IPS-18c (cell line): ENCODE results near the gene CYP2S1.
"Not testable (repeated sequence)": the region's sequence is repeated elsewhere in the genome, so short reads cannot be mapped to it uniquely, and the experiment has no call there.

Source experiments
- H3K4me3 ChIP-seq: 2 replicates; pipeline ENCODE4 v1.7.0; 2013; ENCODE audit warnings: low read depth, mild to moderate bottlenecking, low read length, moderate library complexity; ENCODE audit not compliant: insufficient read depth
- H3K9me3 ChIP-seq: one replicate; pipeline ENCODE4 v1.6.1; 2013; ENCODE audit warnings: mild to moderate bottlenecking, low read length, moderate library complexity; ENCODE audit not compliant: control insufficient read depth, insufficient read depth

The CYP2S1 gene

DNA sequence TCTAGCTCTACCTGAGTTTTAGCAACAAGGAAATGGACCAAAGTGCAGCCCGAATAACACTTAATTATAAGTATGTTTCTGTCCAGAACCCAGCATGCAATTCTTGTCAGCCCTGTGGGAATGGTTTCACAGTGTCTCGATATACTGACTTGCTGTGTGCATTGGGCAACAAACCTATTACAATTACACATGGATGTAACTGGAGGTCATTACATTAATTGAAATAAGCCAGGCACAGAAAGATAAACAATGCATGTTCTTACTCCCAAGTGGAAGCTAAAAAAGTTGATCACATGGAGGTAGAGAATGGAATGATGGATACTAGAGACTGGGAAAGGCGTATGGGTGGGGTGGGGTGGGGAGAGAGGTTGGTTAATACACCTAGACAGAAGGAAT, 5.1 kb upstream of the CYP2S1 start:
- no peaks in the 10 kb centered on the region for H3K9me3 ChIP-seq
- no peak overlapping the region for H3K4me3 ChIP-seq

DNA sequence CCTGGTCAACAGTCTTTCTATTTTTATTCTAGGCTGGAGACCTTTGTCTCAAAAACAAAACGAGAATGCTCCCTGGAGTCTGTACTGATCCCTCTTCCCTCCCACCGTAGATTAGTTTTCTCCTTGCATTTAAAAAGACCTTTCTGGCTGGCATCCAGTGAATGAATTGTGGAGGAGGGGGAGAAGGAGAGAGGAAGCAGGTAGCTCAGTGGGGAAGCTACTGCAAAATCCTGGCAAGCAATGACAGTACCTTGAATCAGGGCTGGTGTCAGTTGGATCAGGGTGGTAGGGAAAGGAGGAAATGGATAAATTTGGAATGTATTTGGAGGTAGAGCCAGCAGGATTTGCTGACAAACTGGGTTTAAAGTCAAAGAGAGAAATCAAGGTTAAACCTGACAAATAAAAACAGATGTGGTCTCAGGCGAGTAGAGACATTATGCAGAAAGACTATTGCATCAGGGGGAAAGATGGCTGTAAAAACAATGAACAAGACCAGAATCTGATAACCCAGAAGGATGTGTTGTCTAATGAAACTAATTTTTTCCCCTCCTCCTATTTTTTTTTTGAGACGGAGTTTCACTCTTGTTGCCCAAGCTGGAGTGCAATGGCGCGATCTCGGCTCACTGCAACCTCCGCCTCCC, 3.5 kb upstream of the CYP2S1 start:
- no peak overlapping the region for H3K4me3 ChIP-seq
- no peaks in the 10 kb centered on the region for H3K9me3 ChIP-seq

DNA sequence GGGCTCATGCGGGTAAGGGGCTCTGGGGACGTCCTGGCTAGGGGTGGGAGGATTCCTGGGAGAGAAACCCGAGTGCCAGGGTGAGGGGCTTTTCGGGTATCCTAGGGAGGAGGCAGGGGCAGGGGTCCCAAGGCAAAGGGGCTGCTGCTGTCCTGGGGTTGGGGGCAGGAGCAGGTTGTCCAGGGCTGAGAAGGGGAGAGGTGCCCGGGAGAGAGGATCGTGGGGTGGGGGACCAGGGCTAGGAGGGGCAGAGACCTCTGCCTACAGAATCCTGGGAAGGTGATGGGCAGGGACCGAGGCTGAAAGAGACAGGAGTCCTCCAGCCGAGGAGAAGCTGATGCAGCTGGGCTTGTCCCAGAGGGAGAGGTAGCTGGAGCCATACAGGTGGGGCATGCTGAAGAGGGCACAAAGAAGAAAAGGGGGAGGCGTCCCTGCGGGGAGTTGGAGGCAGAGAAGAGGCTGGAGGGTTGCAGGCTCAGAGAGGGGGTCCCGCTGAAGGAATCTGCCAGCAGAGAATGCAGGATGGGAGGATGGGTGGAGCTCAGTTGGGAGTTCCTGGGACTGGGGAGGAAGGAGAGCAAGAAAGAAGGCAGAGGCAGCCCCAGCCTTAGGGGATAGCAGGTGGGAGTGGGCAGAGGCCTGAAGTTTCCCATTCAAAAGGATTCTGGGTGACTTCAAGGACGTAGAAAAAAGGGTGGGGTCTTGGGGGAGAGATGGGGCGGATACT, 574 bp downstream of the CYP2S1 start:
- Histone ChIP-seq H3K4me3 (peak overlapping the region; percentile 73), H3K9me3 (no peaks in the 10 kb centered on the region)

DNA sequence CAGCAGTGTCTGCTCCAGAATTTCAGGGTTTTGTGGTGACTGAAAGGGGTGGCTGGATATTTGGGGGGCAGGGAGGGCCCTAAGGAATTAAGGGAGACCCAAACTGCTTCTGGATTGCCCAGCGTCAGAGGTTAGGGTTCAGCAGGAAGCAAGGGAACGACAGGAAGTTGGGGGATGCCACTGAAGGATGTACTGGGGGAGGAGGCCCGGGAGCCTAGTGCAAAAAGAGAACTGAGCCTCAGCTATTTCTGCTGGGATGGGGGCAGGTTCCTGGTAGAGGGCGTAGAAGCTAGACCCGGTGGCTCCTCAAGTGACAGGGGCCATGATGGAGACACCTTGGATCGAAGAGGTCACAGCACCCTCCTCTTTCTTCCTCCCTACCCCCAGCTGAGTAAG, 1.1 kb downstream of the CYP2S1 start:
- H3K4me3 ChIP-seq, result peak overlapping the region; percentile 73
- H3K9me3 ChIP-seq, result no peaks in the 10 kb centered on the region

DNA sequence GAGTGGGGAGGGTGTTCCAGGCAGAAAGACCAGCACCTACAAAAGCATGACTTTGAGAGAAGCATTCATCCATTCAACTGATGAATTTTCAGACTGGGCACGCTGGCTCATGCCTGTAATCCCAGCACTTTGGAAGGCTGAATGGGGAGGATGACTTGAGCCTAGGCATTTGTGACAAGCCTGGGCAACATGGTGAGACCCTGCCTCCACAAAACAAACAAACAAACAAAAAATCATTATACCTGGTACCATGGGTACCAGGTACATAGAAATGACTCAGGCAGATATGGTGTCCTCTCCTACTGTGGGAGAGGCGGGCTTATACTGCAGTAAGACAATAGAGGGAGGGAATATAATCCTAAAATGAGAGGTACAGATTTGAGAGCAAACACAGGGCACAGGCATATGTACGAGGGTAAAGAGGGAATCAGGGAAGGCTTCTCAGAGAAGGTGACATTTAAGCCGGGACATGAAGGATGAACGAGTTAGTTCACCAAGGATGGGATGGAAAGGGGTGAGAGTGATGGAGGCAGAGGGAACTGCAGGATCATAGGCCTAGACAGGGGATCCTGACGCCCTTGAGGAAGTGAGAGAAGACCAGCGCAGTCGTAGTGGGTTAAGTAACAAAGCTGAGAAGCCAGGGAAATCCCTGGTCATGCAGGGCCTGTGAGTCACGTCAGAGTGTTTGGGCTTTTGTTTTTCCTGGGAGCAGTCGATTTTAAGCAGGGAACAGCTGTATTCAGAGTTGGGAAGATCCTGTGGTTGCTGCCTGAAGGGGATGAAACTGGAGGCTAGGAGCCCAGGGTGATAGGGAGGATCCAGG, 2.9 kb downstream of the CYP2S1 start:
- Histone ChIP-seq H3K4me3 (no peak overlapping the region), H3K9me3 (no peaks in the 10 kb centered on the region)

DNA sequence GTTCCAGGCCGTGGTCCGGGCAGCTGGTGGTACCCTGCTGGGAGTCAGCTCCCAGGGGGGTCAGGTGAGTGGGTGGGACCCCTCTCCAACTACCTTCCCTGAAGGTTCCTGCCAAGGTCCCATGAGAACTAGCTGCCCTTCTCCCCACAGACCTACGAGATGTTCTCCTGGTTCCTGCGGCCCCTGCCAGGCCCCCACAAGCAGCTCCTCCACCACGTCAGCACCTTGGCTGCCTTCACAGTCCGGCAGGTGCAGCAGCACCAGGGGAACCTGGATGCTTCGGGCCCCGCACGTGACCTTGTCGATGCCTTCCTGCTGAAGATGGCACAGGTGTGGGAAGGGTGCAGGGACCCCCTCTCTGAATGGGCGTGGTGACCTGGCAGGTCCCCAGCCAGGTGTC, 5.5 kb downstream of the CYP2S1 start:
- no peaks in the 10 kb centered on the region for H3K9me3 ChIP-seq
- H3K4me3 ChIP-seq, result no peak overlapping the region

DNA sequence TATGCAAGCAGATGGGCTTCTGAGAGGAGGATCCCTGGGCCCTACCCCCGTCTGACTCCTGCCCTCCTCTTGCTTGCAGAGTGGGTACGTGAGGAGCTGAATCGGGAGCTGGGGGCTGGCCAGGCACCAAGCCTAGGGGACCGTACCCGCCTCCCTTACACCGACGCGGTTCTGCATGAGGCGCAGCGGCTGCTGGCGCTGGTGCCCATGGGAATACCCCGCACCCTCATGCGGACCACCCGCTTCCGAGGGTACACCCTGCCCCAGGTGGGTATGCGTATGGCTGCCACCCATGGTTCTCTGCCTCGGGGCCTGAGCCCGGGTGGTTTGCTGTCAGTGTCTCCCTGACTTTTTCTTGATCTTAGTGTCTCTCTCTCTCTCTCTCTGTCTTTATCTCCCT, 10.4 kb downstream of the CYP2S1 start:
- Histone ChIP-seq H3K9me3 (no peaks in the 10 kb centered on the region), H3K4me3 (no peak overlapping the region)

DNA sequence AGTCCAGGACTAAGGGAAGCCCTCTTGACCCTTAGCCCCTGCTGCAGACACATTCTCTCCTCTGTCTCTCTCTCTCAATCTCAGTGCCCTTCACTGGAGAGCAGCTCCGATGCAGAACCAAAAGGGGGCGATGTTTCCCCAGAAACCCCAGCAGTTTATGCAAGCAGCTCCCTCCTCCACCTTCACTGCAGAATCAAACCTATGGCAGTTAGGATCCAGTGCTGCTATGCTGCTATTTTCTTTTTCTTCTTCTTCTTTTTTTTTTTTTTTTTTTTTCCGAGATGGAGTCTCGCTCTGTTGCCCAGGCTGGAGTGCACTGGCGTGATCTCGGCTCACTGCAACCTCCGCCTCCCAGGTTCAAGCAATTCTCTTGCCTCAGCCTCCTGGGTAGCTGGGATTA, 11.3 kb downstream of the CYP2S1 start:
- not testable (repeated sequence) for H3K4me3 ChIP-seq, H3K9me3 ChIP-seq

DNA sequence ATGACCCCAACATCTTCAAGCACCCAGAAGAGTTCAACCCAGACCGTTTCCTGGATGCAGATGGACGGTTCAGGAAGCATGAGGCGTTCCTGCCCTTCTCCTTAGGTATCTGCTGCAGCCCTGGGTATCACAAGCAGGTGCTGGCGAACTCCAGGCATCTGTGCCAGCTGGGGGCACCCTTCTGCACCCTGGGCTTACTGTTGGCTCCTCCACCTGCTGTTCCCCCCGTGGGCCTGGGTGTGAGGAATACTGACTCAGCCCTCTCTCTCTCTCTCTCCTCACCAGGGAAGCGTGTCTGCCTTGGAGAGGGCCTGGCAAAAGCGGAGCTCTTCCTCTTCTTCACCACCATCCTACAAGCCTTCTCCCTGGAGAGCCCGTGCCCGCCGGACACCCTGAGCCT, 13.0 kb downstream of the CYP2S1 start:
- Histone ChIP-seq H3K4me3 (no peak overlapping the region), H3K9me3 (no peaks in the 10 kb centered on the region)

DNA sequence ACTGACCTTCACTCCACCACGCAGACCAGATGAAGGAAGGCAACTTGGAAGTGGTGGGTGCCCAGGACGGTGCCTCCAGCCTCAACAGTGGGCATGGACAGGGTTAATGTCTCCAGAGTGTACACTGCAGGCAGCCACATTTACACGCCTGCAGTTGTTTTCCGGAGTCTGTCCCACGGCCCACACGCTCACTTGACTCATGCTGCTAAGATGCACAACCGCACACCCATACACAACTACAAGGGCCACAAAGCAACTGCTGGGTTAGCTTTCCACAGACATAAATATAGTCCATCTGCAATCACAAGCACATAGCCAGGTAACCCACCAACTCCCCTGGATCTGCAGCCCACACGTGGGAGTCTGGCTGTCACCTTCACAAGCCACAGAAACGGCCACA, 13.4 kb downstream of the CYP2S1 start:
- H3K9me3 ChIP-seq, result no peaks in the 10 kb centered on the region
- no peak overlapping the region for H3K4me3 ChIP-seq

DNA sequence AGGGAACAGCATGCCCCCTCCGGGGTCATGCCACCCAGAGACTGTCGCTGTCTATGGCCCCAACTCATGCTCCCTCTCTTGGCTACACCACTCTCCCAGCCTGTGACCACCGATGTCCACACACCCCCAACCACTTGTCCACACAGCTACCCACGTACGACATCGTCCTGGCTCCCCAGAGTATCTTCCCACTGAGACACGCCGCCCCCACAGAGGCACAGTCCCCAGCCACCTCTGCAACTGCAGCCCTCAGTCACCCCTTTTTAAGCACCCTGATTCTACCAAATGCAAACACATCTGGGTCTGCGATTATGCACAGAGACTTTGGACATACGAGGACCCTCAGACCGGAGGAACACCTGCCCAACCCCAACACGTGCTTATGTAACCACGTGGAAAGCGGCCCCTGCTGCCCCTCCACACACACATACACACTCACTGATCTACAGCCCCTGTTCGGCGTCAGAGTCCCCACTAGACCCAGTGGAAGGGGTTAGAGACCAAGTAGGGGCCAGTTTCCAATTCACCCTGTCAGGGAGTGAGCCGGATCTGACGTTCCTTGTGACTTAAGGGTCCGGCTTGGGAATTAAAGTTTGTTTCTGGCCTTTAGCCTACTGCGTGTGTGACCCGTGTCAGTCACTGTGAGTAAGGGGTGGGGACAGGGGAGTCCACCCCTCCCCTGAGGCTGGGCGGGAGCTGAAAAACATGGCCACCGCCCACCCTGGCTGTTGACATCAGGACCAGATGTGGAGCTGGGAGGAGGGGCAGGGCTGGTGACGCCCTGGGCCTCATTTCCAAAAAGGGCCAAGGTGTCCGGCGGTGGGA, 14.1 kb downstream of the CYP2S1 start:
- H3K9me3 ChIP-seq, result no peaks in the 10 kb centered on the region
- no peak overlapping the region for H3K4me3 ChIP-seq

DNA sequence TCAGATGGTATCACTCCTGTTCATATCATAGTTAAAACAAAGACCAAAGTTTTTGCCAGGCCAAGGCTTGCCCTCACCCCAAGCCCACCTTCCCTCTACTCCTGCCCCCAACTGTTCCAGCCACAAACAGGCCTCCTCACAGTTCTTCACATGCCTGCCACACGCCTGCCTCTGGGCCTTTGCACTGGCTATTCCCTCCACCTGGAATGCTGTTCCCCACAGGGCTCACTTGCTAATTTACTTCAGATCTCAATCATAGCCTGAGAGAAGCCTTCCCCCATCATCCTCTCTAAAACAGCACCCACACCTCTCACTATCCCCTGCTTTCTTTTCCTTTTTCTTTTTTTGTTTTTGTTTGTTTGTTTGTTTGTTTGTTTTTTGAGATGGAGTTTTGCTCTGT, 21.1 kb downstream of the CYP2S1 start:
- Histone ChIP-seq H3K4me3 (no peak overlapping the region), H3K9me3 (no peaks in the 10 kb centered on the region)

DNA sequence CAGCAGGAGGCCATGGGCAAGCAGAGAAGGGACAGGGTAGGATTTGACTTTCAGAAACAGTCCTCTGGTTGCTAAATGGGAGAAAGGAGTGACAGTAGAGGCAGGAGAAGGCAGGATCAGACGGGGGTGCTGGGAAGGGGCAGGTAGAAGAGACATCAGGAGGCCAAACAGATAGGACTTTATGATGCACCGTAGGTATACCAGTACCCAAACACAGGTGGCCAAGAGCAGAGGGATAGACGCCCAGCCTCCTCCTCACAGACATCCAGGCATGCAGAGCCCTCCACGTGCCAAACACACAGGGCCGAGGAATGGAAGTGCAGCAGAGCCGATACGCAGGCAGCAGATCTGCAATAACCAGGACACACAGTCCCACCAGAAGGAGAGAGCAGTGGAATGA, 24.7 kb downstream of the CYP2S1 start:
- H3K9me3 ChIP-seq, result no peaks in the 10 kb centered on the region
- no peak overlapping the region for H3K4me3 ChIP-seq

DNA sequence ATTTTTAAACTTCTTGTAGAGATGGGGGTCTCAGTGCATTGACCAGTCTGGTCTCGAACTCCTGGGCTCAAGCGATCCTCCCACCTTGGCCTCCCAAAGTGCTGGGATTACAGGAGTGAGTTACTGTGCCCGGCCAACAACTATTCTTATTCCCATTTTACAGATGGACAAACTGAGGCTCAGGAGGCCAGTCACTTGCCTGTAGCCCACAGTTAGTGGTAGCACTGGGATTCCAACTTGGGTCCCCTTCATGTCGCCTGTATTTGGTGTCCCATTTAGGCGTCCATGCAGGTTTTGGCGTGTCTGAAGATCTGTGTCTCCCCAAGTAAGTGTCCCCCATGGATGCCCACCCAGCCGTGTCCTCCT, 25.2 kb downstream of the CYP2S1 start:
- Histone ChIP-seq H3K4me3 (peak overlapping the region; percentile 74), H3K9me3 (no peaks in the 10 kb centered on the region)

DNA sequence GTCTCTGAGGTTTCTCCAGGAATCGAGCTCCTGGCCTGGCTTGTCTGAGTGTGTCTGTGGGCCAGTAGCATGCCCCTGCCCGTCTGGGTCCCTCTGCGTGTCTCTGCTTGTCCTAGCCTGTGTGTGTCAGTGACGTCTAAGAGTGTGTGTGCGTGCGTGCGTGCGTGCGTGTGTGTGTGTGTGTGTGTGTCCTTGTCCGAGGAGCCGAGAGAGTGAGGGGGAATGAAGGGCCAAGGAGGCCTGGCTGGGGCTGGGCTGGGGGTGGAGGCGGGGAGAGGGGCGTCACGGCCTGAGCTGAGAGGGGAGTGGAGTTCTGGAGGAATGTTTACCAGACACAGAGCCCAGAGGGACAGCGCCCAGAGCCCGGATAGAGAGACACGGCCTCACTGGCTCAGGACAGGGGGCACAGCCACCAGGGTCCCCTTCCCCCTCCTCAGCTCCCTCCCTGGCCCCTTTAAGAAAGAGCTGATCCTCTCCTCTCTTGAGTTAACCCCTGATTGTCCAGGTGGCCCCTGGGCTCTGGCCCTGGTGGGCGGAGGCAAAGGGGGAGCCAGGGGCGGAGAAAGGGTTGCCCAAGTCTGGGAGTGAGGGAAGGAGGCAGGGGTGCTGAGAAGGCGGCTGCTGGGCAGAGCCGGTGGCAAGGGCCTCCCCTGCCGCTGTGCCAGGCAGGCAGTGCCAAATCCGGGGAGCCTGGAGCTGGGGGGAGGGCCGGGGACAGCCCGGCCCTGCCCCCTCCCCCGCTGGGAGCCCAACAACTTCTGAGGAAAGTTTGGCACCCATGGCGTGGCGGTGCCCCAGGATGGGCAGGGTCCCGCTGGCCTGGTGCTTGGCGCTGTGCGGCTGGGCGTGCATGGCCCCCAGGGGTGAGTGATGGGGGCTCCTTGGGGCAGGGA, 25.8 kb downstream of the CYP2S1 start, which contains the start of gene AXL:
TSS of gene AXL (plus strand) at position 609 of the 893 bp plus-strand sequence. CDS start at position 779, 170 bp downstream.
- Histone ChIP-seq H3K9me3 (no peaks in the 10 kb centered on the region), H3K4me3 (peak within 1 kb of the TSS; percentile 74)

DNA sequence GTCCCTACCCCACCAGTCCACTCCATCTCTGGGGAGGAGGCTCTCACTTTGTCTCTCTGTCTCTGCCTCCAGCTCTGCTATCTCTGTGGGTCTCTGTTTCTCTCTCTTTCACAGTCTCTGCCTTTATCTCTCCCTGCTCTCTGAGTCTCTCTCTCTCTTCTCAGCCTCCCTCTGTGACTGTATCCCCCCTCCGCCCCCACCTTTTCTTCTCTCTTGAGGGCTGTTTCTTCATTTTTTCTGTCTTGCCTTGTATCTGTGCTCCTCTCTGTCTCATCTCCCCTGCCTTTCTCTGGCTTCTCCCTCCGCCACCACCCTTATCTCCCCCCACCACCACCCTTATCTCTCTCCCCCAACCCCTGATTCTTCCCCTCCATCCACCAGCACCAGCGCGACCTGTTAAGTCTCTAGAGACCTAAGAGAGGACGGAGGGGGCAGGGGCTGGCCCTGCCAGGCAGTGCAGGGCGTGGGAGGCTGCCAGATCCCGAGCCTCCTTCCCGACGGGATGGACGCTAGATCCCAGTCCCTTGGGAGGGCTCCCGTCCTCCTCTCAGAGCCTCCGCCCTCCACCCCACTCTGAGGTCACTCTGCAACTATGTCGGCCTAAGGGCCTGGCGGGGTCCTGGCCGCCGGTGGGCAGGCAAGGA, 27.0 kb downstream of the CYP2S1 start:
- peak overlapping the region; percentile 74 for H3K4me3 ChIP-seq
- no peaks in the 10 kb centered on the region for H3K9me3 ChIP-seq
